LHCN-M2 (cell line): ENCODE results near the gene FRMPD2. TPM values are rescaled to one million over a fixed set of nuclear protein-coding genes. Genes with fewer than 3 reads are reported as not detected.
A peak's percentile ranks its signal among the peaks of the same experiment; 100 is the strongest.
"Not testable (repeated sequence)": the region's sequence is repeated elsewhere in the genome, so short reads cannot be mapped to it uniquely, and the experiment has no call there.

Source experiments
- DNase-seq: peaks from one replicate; pipeline ENCODE4 v3.0.0-alpha.2; 2012; ENCODE audit warnings: low read depth
- total RNA-seq: library from RNA; depleted of rRNA; stranded (reverse); fragments of >200 nt; gene quantifications from 2 replicates; pipeline ENCODE4 v1.2.3, GENCODE V29; 2014

Gene FRMPD2
- total RNA-seq, 1 experiment from 2014 or later = not detected

- peak; percentile 12 for DNase-seq
Observed at GRCh38 chr10:48288661-48289060, 14.2 kb upstream of the FRMPD2 start.

- DNase-seq = no peak
Observed at GRCh38 chr10:48287417-48288391, 13.2 kb upstream of the FRMPD2 start.

GRCh38 chr10:48286356-48286755 is 11.9 kb upstream of the FRMPD2 start:
- DNase-seq = no peak

- no peak for DNase-seq
Observed at GRCh38 chr10:48285710-48286109, 11.2 kb upstream of the FRMPD2 start.

GRCh38 chr10:48284811-48285210 is 10.3 kb upstream of the FRMPD2 start:
- no peak for DNase-seq

GRCh38 chr10:48284002-48284546 is 9.6 kb upstream of the FRMPD2 start:
- DNase-seq = peak; percentile 13

- DNase-seq = no peak
Observed at GRCh38 chr10:48282829-48283228, 8.3 kb upstream of the FRMPD2 start.

- not testable (repeated sequence) for DNase-seq
Observed at GRCh38 chr10:48281697-48282096, 7.2 kb upstream of the FRMPD2 start.

GRCh38 chr10:48279081-48279751 is 4.7 kb upstream of the FRMPD2 start:
- DNase-seq = no peak

- DNase-seq = no peak
Observed at GRCh38 chr10:48277093-48277492, 2.6 kb upstream of the FRMPD2 start.

- DNase-seq = no peak
Observed at GRCh38 chr10:48273741-48274140, 755 bp downstream of the FRMPD2 start.

GRCh38 chr10:48272682-48273081 is 1.8 kb downstream of the FRMPD2 start:
- DNase-seq = no peak

- DNase-seq = no peak
Observed at GRCh38 chr10:48271047-48271730, 3.3 kb downstream of the FRMPD2 start.

GRCh38 chr10:48266528-48266927 is 8.0 kb downstream of the FRMPD2 start:
- no peak for DNase-seq

GRCh38 chr10:48258105-48258504 is 16.4 kb downstream of the FRMPD2 start:
- no peak for DNase-seq

GRCh38 chr10:48257407-48257961 is 17.0 kb downstream of the FRMPD2 start:
- no peak for DNase-seq

GRCh38 chr10:48255722-48256121 is 18.8 kb downstream of the FRMPD2 start:
- DNase-seq = no peak

- no peak for DNase-seq
Observed at GRCh38 chr10:48254750-48255512, 19.6 kb downstream of the FRMPD2 start.

GRCh38 chr10:48253970-48254657 is 20.4 kb downstream of the FRMPD2 start:
- peak; percentile 70 for DNase-seq

GRCh38 chr10:48252354-48252650 is 22.2 kb downstream of the FRMPD2 start:
- DNase-seq = no peak
